ENCODE results near the gene HTR3B. TPM values are rescaled to one million over a fixed set of nuclear protein-coding genes. Genes with fewer than 3 reads are reported as not detected.

The HTR3B gene
- total and polyA plus RNA-seq, 10 of the 15 experiments (the other 5 are each of a cell fraction or from before 2014, with no cell fraction given), result not detected

GRCh38 chr11:113864410-113864809, 40.2 kb upstream of the HTR3B start:
- no peaks in the 10 kb centered on the region for H3K4me1 ChIP-seq (ENCODE audit: control insufficient read depth, insufficient read depth, low read length)

More at GRCh38 chr11:113864410-113864809, 40.2 kb upstream of the HTR3B start:
- no peak overlapping the region for H2AFZ ChIP-seq (ENCODE audit: control insufficient read depth, low read depth, low read length)
- H3K36me3 ChIP-seq (ENCODE audit: control insufficient read depth in 2 of 2, insufficient read depth in 2 of 2, low read length in 1 of 2), result no peaks in the 10 kb centered on the region; a peak in 1 of 4 replicates
- H3K27ac ChIP-seq (ENCODE audit: control insufficient read depth, insufficient read depth), result no peak overlapping the region
- ChIA-PET POLR2A (interaction anchor here (1.4 kb wide), 1 partner anchor 11 kb away, joined by 5 read pairs; the partner anchor contains the start of gene USP28), SMC1A (ENCODE audit: uncharacterized antibody, unreplicated experiment) (interaction anchor here (1.0 kb wide), 1 partner anchor 10 kb away, joined by 3 read pairs; no protein-coding TSS in a partner anchor), RAD21 (ENCODE audit: unreplicated experiment) (no interaction called here), CTCF (no interaction called here)
- 98% methylated on average over 3 of the region's 3 CpGs for WGBS (ENCODE audit: insufficient coverage, insufficient replicate concordance, low lambda C conversion rate, missing lambda C conversion rate)
- intact Hi-C loops (cut with micrococcal nuclease; ENCODE audit: unreplicated experiment) (no loop called here), in situ Hi-C loops (cut with MboI) (no loop called here)
- no peak for FAIRE-seq
- H3K9me3 ChIP-seq (replicated peaks; ENCODE audit: control insufficient read depth, insufficient read depth, low read length), result no peaks in the 10 kb centered on the region
- H3K79me2 ChIP-seq (ENCODE audit: control insufficient read depth, insufficient read depth, low read length), result 0 out of 2 replicates have a peak, but pooled peaks cover 1% of the 10 kb centered on the region
- TF ChIP-seq ZNF207 (IDR thresholded peaks at IDR 0.05; ENCODE audit: borderline replicate concordance) (no peak), ESRRA (IDR thresholded peaks at IDR 0.05; ENCODE audit: low read length) (no peak), CEBPB (IDR thresholded peaks at IDR 0.05; ENCODE audit: borderline replicate concordance in 1 of 2, low read depth in 2 of 2, low read length in 2 of 2) (no peak), TAF1 (IDR thresholded peaks at IDR 0.05; ENCODE audit: borderline replicate concordance, low read depth, low read length) (no peak), NKRF (conservative IDR thresholded peaks at IDR 0.05) (no peak)
- no TSS peak for BruUV-seq (replicated peaks)
- no peaks in the 10 kb centered on the region for H3K27me3 ChIP-seq (replicated peaks in 1 of 2; ENCODE audit: control insufficient read depth in 2 of 2, insufficient read depth in 2 of 2, low read length in 1 of 2)
- no peak for DNase-seq (ENCODE audit: low read depth, low spot score)
- no peak for ATAC-seq
- H4K20me1 ChIP-seq (ENCODE audit: control insufficient read depth, insufficient read depth), result no peaks in the 10 kb centered on the region
- no peak overlapping the region for H3K4me2 ChIP-seq (ENCODE audit: control insufficient read depth, insufficient read depth)
- H3K4me3 ChIP-seq, result no peak overlapping the region
- H3K9ac ChIP-seq (ENCODE audit: control insufficient read depth, insufficient read depth, low read length), result no peak overlapping the region

Data from GM12878 (cell line).